Suprapubic skin (tissue), 4 donors: ENCODE measurements around the gene AHCYL1. TPM values are rescaled to one million over a fixed set of nuclear protein-coding genes. Genes with fewer than 3 reads are reported as not detected.

Experiments
- DNase-seq, 2 donors: peaks; one replicate each; pipeline ENCODE4 v3.0.0-alpha.2; 2019; ENCODE audit warnings: low spot score in 2 of 2
- H3K27ac ChIP-seq: fragments of 200-600 bp; sonication (generic); one replicate; pipeline ENCODE4 v1.5.1; 2019
- H3K27me3 ChIP-seq: fragments of 200-600 bp; sonication (generic); one replicate; pipeline ENCODE4 v1.5.1; 2019
- H3K36me3 ChIP-seq: fragments of 200-600 bp; sonication (generic); one replicate; pipeline ENCODE4 v1.5.1; 2019
- H3K4me1 ChIP-seq: fragments of 200-600 bp; sonication (generic); one replicate; pipeline ENCODE4 v1.5.1; 2019
- H3K4me3 ChIP-seq: fragments of 200-600 bp; sonication (generic); one replicate; pipeline ENCODE4 v1.5.1; 2019; ENCODE audit warnings: mild to moderate bottlenecking
- H3K9me3 ChIP-seq: fragments of 200-600 bp; sonication (generic); one replicate; pipeline ENCODE4 v1.5.1; 2019
- CTCF ChIP-seq, 2 donors: fragments of 200-600 bp in 1 of 2; fragments of 450-650 bp in 1 of 2; sonication (generic) in 1 of 2; IDR thresholded peaks; one replicate each; pipeline ENCODE4 v1.5.1; 2016 to 2019; ENCODE audit warnings: antibody characterized with exemption in 2 of 2, mild to moderate bottlenecking in 1 of 2, moderate library complexity in 1 of 2
- EP300 ChIP-seq: sonication (generic); formaldehyde crosslinking; IDR thresholded peaks from one replicate; pipeline ENCODE4 v1.6.1; 2017; ENCODE audit warnings: antibody characterized with exemption
- POLR2A ChIP-seq, 2 donors: fragments of 450-650 bp; IDR thresholded peaks; one replicate each; pipeline ENCODE4 v1.6.1; 2017; ENCODE audit warnings: antibody characterized with exemption in 2 of 2, mild to moderate bottlenecking in 2 of 2, moderate library complexity in 2 of 2
- POLR2AphosphoS5 ChIP-seq, 3 donors: sonication (generic); formaldehyde crosslinking; IDR thresholded peaks; one replicate each; pipeline ENCODE4 v1.6.1; 2017; ENCODE audit warnings: antibody characterized with exemption in 3 of 3
- WGBS: methylation state at CpG from one replicate; pipeline ENCODE4 v1.1.5; 2018; 5-methylcytosine and 5-hydroxymethylcytosine counted together
- total RNA-seq, 4 donors: library from RNA; depleted of rRNA; stranded (reverse); fragments of >200 nt; gene quantifications; one replicate each; pipeline ENCODE4 v1.1.0, GENCODE V29; 2016

AHCYL1 gene
- total RNA-seq, 4 donors from 2014 or later, result 37.7 to 50.4 (median 48.6) TPM

DNA sequence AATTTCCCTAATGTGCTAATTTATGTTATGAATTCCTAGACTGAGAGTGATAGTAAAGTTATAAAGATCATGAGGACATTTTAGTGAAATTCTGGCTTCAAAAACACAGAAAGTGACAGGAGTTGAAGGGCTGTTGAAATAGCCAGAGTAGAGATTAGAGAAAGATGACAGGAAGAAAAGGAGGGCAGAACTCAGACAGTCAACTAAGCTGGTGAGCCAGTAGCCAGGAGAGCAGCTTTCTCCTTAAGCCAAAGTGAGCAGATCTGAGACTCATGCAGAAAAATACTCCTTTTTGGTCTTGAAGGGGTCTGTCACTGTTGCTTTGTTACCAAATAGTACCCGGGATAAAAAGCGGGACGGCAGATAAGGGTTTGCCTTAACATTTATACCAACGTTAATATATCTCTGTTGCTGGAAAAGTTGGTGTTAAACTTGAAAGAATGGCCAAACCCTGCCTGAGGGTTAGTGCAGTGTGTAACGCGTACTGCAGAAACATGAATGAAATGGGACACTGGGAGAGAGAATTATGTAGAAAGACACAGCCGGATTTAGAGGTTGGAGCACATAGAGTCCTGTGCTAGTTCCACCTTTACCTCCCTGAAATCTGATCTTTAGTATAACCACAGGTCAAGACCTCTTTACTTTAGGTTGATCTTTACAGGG, 12.8 kb downstream of the AHCYL1 start:
- Histone ChIP-seq H3K4me3 (no peak overlapping the region), H3K9me3 (no peaks in the 10 kb centered on the region), H3K27me3 (no peaks in the 10 kb centered on the region), H3K36me3 (no peaks in the 10 kb centered on the region), H3K27ac (no peak overlapping the region), H3K4me1 (peaks cover 38% of the 10 kb centered on the region)
- 65% methylated on average over 7 of the region's 7 CpGs for WGBS
- no peak for DNase-seq
- TF ChIP-seq POLR2A (IDR thresholded peaks at IDR 0.05) (no peak), EP300 (no peak), POLR2AphosphoS5 (IDR thresholded peaks at IDR 0.05) (no peak), CTCF (IDR thresholded peaks at IDR 0.05) (no peak)

- H3K9me3 ChIP-seq, result no peaks in the 10 kb centered on the region
- peaks cover 43% of the 10 kb centered on the region for H3K4me1 ChIP-seq
- H3K27me3 ChIP-seq, result no peaks in the 10 kb centered on the region
- H3K36me3 ChIP-seq, result no peaks in the 10 kb centered on the region
- H3K27ac ChIP-seq, result no peak overlapping the region
- TF ChIP-seq POLR2AphosphoS5 (IDR thresholded peaks at IDR 0.05) (no peak), POLR2A (IDR thresholded peaks at IDR 0.05) (no peak), CTCF (IDR thresholded peaks at IDR 0.05) (no peak), EP300 (no peak)
- DNase-seq, result no peak
- no peak overlapping the region for H3K4me3 ChIP-seq
Observed at GRCh38 chr1:109997867-109998229, 13.3 kb downstream of the AHCYL1 start.

GRCh38 chr1:110002695-110003094, 18.1 kb downstream of the AHCYL1 start:
- TF ChIP-seq POLR2AphosphoS5 (IDR thresholded peaks at IDR 0.05), result no peak
- TF ChIP-seq CTCF (IDR thresholded peaks at IDR 0.05), result no peak
- no peak for TF ChIP-seq POLR2A (IDR thresholded peaks at IDR 0.05)
- TF ChIP-seq EP300, result no peak
- Histone ChIP-seq H3K27me3 (no peaks in the 10 kb centered on the region), H3K4me3 (no peak overlapping the region), H3K9me3 (no peaks in the 10 kb centered on the region), H3K4me1 (peaks cover 47% of the 10 kb centered on the region), H3K27ac (no peak overlapping the region), H3K36me3 (no peaks in the 10 kb centered on the region)
- 96% methylated on average over 1 of the region's 1 CpG for WGBS
- DNase-seq, result no peak

DNA sequence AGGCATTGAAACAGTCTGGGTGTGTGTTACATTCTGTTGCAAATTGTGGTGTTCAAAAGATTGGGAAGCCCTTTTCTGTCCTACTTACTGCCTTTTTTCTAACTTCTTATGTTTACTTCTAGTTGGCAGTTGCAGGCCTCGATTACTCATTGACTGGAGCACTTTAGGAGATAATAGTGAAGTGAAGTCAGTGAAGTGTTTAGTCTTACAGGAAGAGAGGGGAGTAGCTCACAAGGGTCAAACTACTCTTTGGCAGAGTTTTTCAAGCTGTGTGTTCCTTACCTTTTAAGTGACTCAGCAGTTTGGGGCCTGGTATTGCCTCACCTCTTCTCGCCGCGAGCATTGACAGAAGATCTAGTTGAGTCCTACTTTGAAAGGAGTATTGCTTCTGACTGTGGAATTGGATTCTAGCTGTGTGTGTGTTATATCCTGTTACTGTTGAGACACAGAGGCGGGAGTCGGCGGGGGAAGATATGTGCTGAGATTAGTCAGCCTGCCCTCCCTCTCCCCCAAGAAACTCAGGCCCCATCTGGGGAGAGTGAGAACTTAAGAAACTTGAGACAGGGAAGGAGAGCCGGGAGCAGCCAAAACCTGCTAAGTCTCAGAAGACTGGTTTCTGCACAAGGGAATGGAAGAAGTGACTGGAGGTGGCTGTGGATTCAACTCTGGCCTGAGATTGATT, 19.3 kb downstream of the AHCYL1 start:
- Histone ChIP-seq H3K36me3 (peaks cover 1% of the 10 kb centered on the region), H3K27me3 (no peaks in the 10 kb centered on the region), H3K9me3 (no peaks in the 10 kb centered on the region), H3K4me3 (no peak overlapping the region), H3K27ac (peak overlapping the region; percentile 78), H3K4me1 (peaks cover 39% of the 10 kb centered on the region)
- WGBS, result 9% methylated on average over 8 of the region's 8 CpGs
- TF ChIP-seq EP300 (no peak), POLR2AphosphoS5 (IDR thresholded peaks at IDR 0.05) (peak in 1 of 3 donors; percentile 28), CTCF (IDR thresholded peaks at IDR 0.05) (no peak), POLR2A (IDR thresholded peaks at IDR 0.05) (no peak)
- DNase-seq, result peak; percentile 81 to 84

GRCh38 chr1:110004583-110004982, 20.0 kb downstream of the AHCYL1 start:
- H3K9me3 ChIP-seq, result no peaks in the 10 kb centered on the region
- H3K36me3 ChIP-seq, result peaks cover 8% of the 10 kb centered on the region
- TF ChIP-seq POLR2AphosphoS5 (IDR thresholded peaks at IDR 0.05), result no peak
- TF ChIP-seq CTCF (IDR thresholded peaks at IDR 0.05), result no peak
- TF ChIP-seq EP300, result no peak
- no peak for TF ChIP-seq POLR2A (IDR thresholded peaks at IDR 0.05)
- peak overlapping the region; percentile 78 for H3K27ac ChIP-seq
- H3K27me3 ChIP-seq, result no peaks in the 10 kb centered on the region
- no peak for DNase-seq
- WGBS, result 30% methylated on average over 1 of the region's 1 CpG
- H3K4me3 ChIP-seq, result no peak overlapping the region
- peaks cover 39% of the 10 kb centered on the region for H3K4me1 ChIP-seq
